GM18511 (cell line): ENCODE results near the gene MAP1LC3B.
"Not testable (repeated sequence)": the region's sequence is repeated elsewhere in the genome, so short reads cannot be mapped to it uniquely, and the experiment has no call there.

Source experiments
- ATAC-seq: cut with Tn5 transposase; IDR thresholded peaks from one replicate; pipeline ENCODE4 v1.9.1; 2021; ENCODE audit warnings: mild to moderate bottlenecking, moderate library complexity; ENCODE audit not compliant: unreplicated experiment

The MAP1LC3B gene

GRCh38 chr16:87380403-87380802 lies 11.7 kb upstream of the MAP1LC3B start:
- no peak for ATAC-seq

- ATAC-seq, result no peak
Measured at GRCh38 chr16:87380881-87381280, 11.3 kb upstream of the MAP1LC3B start.

GRCh38 chr16:87382023-87382785 lies 9.9 kb upstream of the MAP1LC3B start:
- ATAC-seq, result no peak

- ATAC-seq, result peak; percentile 50
Measured at GRCh38 chr16:87383505-87384161, 8.5 kb upstream of the MAP1LC3B start, which contains the start of gene FBXO31. Gene FBXO31 (minus strand): TSS chr16:87383776. CDS start chr16:87383744, 32 bp downstream.

GRCh38 chr16:87384162-87384874 lies 7.8 kb upstream of the MAP1LC3B start:
- peak; percentile 7 for ATAC-seq

GRCh38 chr16:87384875-87385167 lies 7.3 kb upstream of the MAP1LC3B start:
- ATAC-seq, result not testable (repeated sequence)

- peak; percentile 56 for ATAC-seq
Measured at GRCh38 chr16:87387942-87388817, 4.0 kb upstream of the MAP1LC3B start.

GRCh38 chr16:87388818-87389134 lies 3.4 kb upstream of the MAP1LC3B start:
- ATAC-seq, result no peak

- ATAC-seq, result no peak
Measured at GRCh38 chr16:87389245-87389644, 2.9 kb upstream of the MAP1LC3B start.

- ATAC-seq, result not testable (repeated sequence)
Measured at GRCh38 chr16:87389914-87390313, 2.2 kb upstream of the MAP1LC3B start.

GRCh38 chr16:87390641-87391323 lies 1.4 kb upstream of the MAP1LC3B start:
- no peak for ATAC-seq

GRCh38 chr16:87391324-87391949 lies 699 bp upstream of the MAP1LC3B start:
- ATAC-seq, result peak; percentile 6

GRCh38 chr16:87392821-87393679 lies 914 bp downstream of the MAP1LC3B start:
- ATAC-seq, result peak; percentile 1

- ATAC-seq, result no peak
Measured at GRCh38 chr16:87393680-87394055, 1.5 kb downstream of the MAP1LC3B start.

- ATAC-seq, result no peak
Measured at GRCh38 chr16:87395181-87395842, 3.2 kb downstream of the MAP1LC3B start.

GRCh38 chr16:87404764-87405625 lies 12.9 kb downstream of the MAP1LC3B start:
- ATAC-seq, result no peak

- no peak for ATAC-seq
Measured at GRCh38 chr16:87406495-87407088, 14.5 kb downstream of the MAP1LC3B start.
